HL-60 (cell line): ENCODE results near the gene SEZ6L2.

Experiments used
- CTCF ChIP-seq: IDR thresholded peaks from one replicate; pipeline ENCODE4 v1.5.1; 2011; ENCODE audit warnings: low read length, control low read depth, inconsistent platforms; ENCODE audit not compliant: insufficient read depth
- GABPA ChIP-seq: IDR thresholded peaks from 2 replicates; pipeline ENCODE4 v1.6.1; 2012; ENCODE audit warnings: low read depth
- POLR2AphosphoS5 ChIP-seq: IDR thresholded peaks from 2 replicates; pipeline ENCODE4 v1.6.1; 2012; ENCODE audit warnings: low read depth

GRCh38 chr16:29900888-29901606 lies 1.7 kb upstream of the SEZ6L2 start:
- TF ChIP-seq CTCF: no peak
- no peak for TF ChIP-seq POLR2AphosphoS5
- no peak for TF ChIP-seq GABPA
